IMR-90 (cell line): ENCODE measurements around the gene LUZP2.

Experiments
- BHLHE40 ChIP-seq: fragments of 150-350 bp; IDR thresholded peaks from 2 replicates; pipeline ENCODE4 v1.6.1; 2016; ENCODE audit warnings: mild to moderate bottlenecking, low read depth, low read length
- CEBPB ChIP-seq: IDR thresholded peaks from 2 replicates; pipeline ENCODE4 v1.6.1; 2012; ENCODE audit warnings: low read depth, low read length, improper control_type of control experiment
- CTCF ChIP-seq: conservative IDR thresholded peaks from 2 replicates; pipeline ENCODE4 v1.5.1; 2012; ENCODE audit warnings: mild to moderate bottlenecking, low read depth, low read length, improper control_type of control experiment
- ELK1 ChIP-seq: fragments of 150-350 bp; IDR thresholded peaks from 2 replicates; pipeline ENCODE4 v1.6.1; 2016; ENCODE audit warnings: low read depth, mild to moderate bottlenecking, low read length, moderate library complexity, borderline replicate concordance
- MAFK ChIP-seq: IDR thresholded peaks from 2 replicates; pipeline ENCODE4 v1.6.1; 2012; ENCODE audit warnings: low read depth, low read length, improper control_type of control experiment
- MAZ ChIP-seq: IDR thresholded peaks from 2 replicates; pipeline ENCODE4 v1.6.1; 2012; ENCODE audit warnings: low read depth, mild to moderate bottlenecking, low read length, improper control_type of control experiment, moderate library complexity, borderline replicate concordance
- MXI1 ChIP-seq: IDR thresholded peaks from 2 replicates; pipeline ENCODE4 v1.6.1; 2012; ENCODE audit warnings: low read depth, mild to moderate bottlenecking, low read length, moderate library complexity, borderline replicate concordance
- POLR2A ChIP-seq: IDR thresholded peaks from 2 replicates; pipeline ENCODE4 v1.6.1; 2012; ENCODE audit warnings: mild to moderate bottlenecking, low read depth, low read length
- RAD21 ChIP-seq: IDR thresholded peaks from 2 replicates; pipeline ENCODE4 v1.6.1; 2012; ENCODE audit warnings: low read length, improper control_type of control experiment
- RFX5 ChIP-seq: IDR thresholded peaks from 2 replicates; pipeline ENCODE4 v1.8.0; 2012; ENCODE audit warnings: low read depth, mild to moderate bottlenecking, low read length, moderate library complexity

- no peak for TF ChIP-seq CTCF
- no peak for TF ChIP-seq ELK1
- TF ChIP-seq CEBPB = no peak
- no peak for TF ChIP-seq MAFK
- TF ChIP-seq POLR2A = no peak
- TF ChIP-seq RFX5 = no peak
- no peak for TF ChIP-seq RAD21
- TF ChIP-seq MAZ = no peak
- no peak for TF ChIP-seq BHLHE40
- no peak for TF ChIP-seq MXI1
These were observed 311.3 kb downstream of the LUZP2 start for GRCh38 chr11:24808173-24808572.
